Stimulated activated CD4-positive, alpha-beta T cell treated with anti-CD3 and anti-CD28 coated beads, Interleukin-4, amount 100 ng/mL, for 4 hours (primary cell): Measurements from ENCODE around the gene TMCC1.

Experiments used
- DNase-seq, 2 experiments: peaks; one replicate each; pipeline ENCODE4 v3.0.0-alpha.2; 2020

The TMCC1 gene

GRCh38 chr3:129673897-129674797, 219.4 kb downstream of the TMCC1 start:
- no peak for DNase-seq

- no peak for DNase-seq
Measured at GRCh38 chr3:129673012-129673411, 220.5 kb downstream of the TMCC1 start.

- no peak for DNase-seq
Measured at GRCh38 chr3:129672412-129672811, 221.1 kb downstream of the TMCC1 start.

GRCh38 chr3:129665024-129665768, 228.3 kb downstream of the TMCC1 start:
- no peak for DNase-seq

GRCh38 chr3:129663930-129664646, 229.4 kb downstream of the TMCC1 start:
- DNase-seq = no peak

- DNase-seq = no peak
Measured at GRCh38 chr3:129663045-129663446, 230.5 kb downstream of the TMCC1 start.

- no peak for DNase-seq
Measured at GRCh38 chr3:129662191-129662608, 231.3 kb downstream of the TMCC1 start.

GRCh38 chr3:129661766-129662165, 231.7 kb downstream of the TMCC1 start:
- DNase-seq = no peak

- DNase-seq = no peak
Measured at GRCh38 chr3:129658110-129658843, 235.2 kb downstream of the TMCC1 start.

- DNase-seq = no peak
Measured at GRCh38 chr3:129657261-129658046, 236.1 kb downstream of the TMCC1 start.

- no peak for DNase-seq
Measured at GRCh38 chr3:129656659-129657247, 236.8 kb downstream of the TMCC1 start.

- no peak for DNase-seq
Measured at GRCh38 chr3:129655291-129655700, 238.2 kb downstream of the TMCC1 start.

GRCh38 chr3:129654131-129654530, 239.4 kb downstream of the TMCC1 start:
- DNase-seq = no peak

GRCh38 chr3:129653019-129653418, 240.5 kb downstream of the TMCC1 start:
- no peak for DNase-seq

- DNase-seq = no peak
Measured at GRCh38 chr3:129651435-129652202, 241.9 kb downstream of the TMCC1 start.

GRCh38 chr3:129650256-129650872, 243.1 kb downstream of the TMCC1 start:
- peak; percentile 40 to 41 for DNase-seq

GRCh38 chr3:129648391-129648790, 245.1 kb downstream of the TMCC1 start:
- DNase-seq = no peak

- no peak for DNase-seq
Measured at GRCh38 chr3:129645286-129645685, 248.2 kb downstream of the TMCC1 start.

GRCh38 chr3:129644836-129645235, 248.7 kb downstream of the TMCC1 start:
- DNase-seq = no peak
